SU-DHL-6 (cell line): Measurements from ENCODE around the gene FBXO5.

Experiments
- H2AFZ ChIP-seq: fragments of 200-600 bp; sonication (generic); 2 replicates; pipeline ENCODE4 v1.6.1; 2014; ENCODE audit warnings: low read depth, mild to moderate bottlenecking, moderate library complexity, mixed read lengths, antibody characterized with exemption, low read length; ENCODE audit not compliant: severe bottlenecking
- H3F3A ChIP-seq: fragments of 200-600 bp; shearing (Covaris generic); 2 replicates; pipeline ENCODE4 v1.6.0; 2016; ENCODE audit warnings: antibody characterized with exemption, mild to moderate bottlenecking; ENCODE audit not compliant: insufficient read depth
- H3K27ac ChIP-seq: fragments of 200-600 bp; sonication (generic); 2 replicates; pipeline ENCODE4 v1.5.1; 2016; ENCODE audit warnings: low read depth, mild to moderate bottlenecking, low read length, moderate library complexity, mixed read lengths
- H3K27me3 ChIP-seq: fragments of 200-600 bp; sonication (generic), shearing (Covaris generic); 2 replicates; pipeline ENCODE4 v1.6.0; 2014; ENCODE audit warnings: mild to moderate bottlenecking, low read length
- H3K36me3 ChIP-seq: fragments of 200-600 bp; sonication (generic); 2 replicates; pipeline ENCODE4 v1.6.1; 2014; ENCODE audit warnings: mild to moderate bottlenecking, low read length, mixed read lengths
- H3K4me2 ChIP-seq: fragments of 300-600, 200-600 bp; shearing (Covaris generic), sonication (generic); 2 replicates; pipeline ENCODE4 v1.6.0; 2014; ENCODE audit warnings: low read length, low read depth, mild to moderate bottlenecking; ENCODE audit not compliant: poor library complexity, severe bottlenecking
- H3K4me3 ChIP-seq: fragments of 200-600 bp; sonication (generic); 2 replicates; pipeline ENCODE4 v1.5.1; 2014; ENCODE audit warnings: antibody characterized with exemption, low read length, mild to moderate bottlenecking, mixed read lengths; ENCODE audit not compliant: insufficient read depth, poor library complexity, severe bottlenecking
- H3K79me2 ChIP-seq: fragments of 200-600 bp; sonication (generic); 2 replicates; pipeline ENCODE4 v1.6.1; 2014; ENCODE audit warnings: mild to moderate bottlenecking, low read length, moderate library complexity; ENCODE audit not compliant: insufficient read depth
- H3K9ac ChIP-seq: fragments of 200-600 bp; sonication (generic); 2 replicates; pipeline ENCODE4 v1.7.0; 2014; ENCODE audit warnings: mild to moderate bottlenecking, low read length
- H3K9me2 ChIP-seq: fragments of 200-600 bp; sonication (generic); replicated peaks from 2 replicates; pipeline ENCODE4 v1.6.1; 2014; ENCODE audit warnings: low read length; ENCODE audit not compliant: insufficient read depth
- H3K9me3 ChIP-seq: fragments of 200-600 bp; sonication (generic); 2 replicates; pipeline ENCODE4 v1.6.1; 2014; ENCODE audit warnings: low read length, mixed read lengths; ENCODE audit not compliant: insufficient read depth
- H4K20me1 ChIP-seq: fragments of 200-600 bp; sonication (generic); 2 replicates; pipeline ENCODE4 v1.6.1; 2014; ENCODE audit warnings: low read depth, mild to moderate bottlenecking, antibody characterized with exemption, low read length, moderate library complexity, mixed read lengths
- CTCF ChIP-seq: fragments of 200-600 bp; sonication (generic); IDR thresholded peaks from one replicate; pipeline ENCODE4 v1.5.1; 2017; ENCODE audit warnings: antibody characterized with exemption, mild to moderate bottlenecking, low read length, moderate library complexity; ENCODE audit not compliant: insufficient read depth, poor library complexity, severe bottlenecking
- EZH2phosphoT487 ChIP-seq: fragments of 200-600 bp; sonication (generic), shearing (Covaris generic); conservative IDR thresholded peaks from 2 replicates; pipeline ENCODE4 v1.6.1; 2018; ENCODE audit warnings: mild to moderate bottlenecking, antibody characterized with exemption, low read length, moderate library complexity, mixed read lengths

FBXO5 gene

GRCh38 chr6:152978058-152978457, 4.8 kb downstream of the FBXO5 start:
- TF ChIP-seq CTCF (no peak), EZH2phosphoT487 (no peak)
- Histone ChIP-seq H3K9ac (no peak overlapping the region), H3F3A (peaks cover 62% of the 10 kb centered on the region), H3K4me3 (no peak overlapping the region), H3K27me3 (no peaks in the 10 kb centered on the region), H4K20me1 (peaks cover 85% of the 10 kb centered on the region), H3K4me2 (peak overlapping the region; percentile 27), H2AFZ (no peak overlapping the region), H3K9me2 (no peaks in the 10 kb centered on the region), H3K9me3 (no peaks in the 10 kb centered on the region), H3K27ac (no peak overlapping the region), H3K36me3 (peaks cover 82% of the 10 kb centered on the region), H3K79me2 (peaks cover 97% of the 10 kb centered on the region)

DNA sequence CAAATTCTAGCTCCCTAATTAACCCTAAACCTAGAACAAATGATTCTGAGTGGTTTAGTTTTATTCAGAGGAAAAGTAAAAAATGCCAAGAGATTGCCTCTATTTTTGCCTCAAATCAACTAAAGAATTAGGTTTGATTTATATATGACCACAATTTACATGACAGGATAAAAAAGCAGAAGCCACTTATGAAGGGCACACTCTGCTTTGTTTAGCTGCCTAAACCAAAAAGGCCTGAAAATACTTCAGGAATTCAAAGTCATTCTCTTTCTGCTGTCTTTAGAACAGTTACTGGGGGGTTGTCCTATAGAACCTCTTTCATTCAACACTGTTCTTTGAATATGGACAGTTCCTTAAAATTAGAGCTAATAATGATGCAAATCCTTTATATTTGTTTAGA, 5.3 kb downstream of the FBXO5 start:
- Histone ChIP-seq H2AFZ (no peak overlapping the region), H3K4me3 (no peak overlapping the region), H3K9me3 (no peaks in the 10 kb centered on the region), H3K79me2 (peaks cover 99% of the 10 kb centered on the region), H3F3A (peaks cover 67% of the 10 kb centered on the region), H3K9ac (no peak overlapping the region), H3K4me2 (peak overlapping the region; percentile 27), H3K27me3 (no peaks in the 10 kb centered on the region), H3K27ac (no peak overlapping the region), H4K20me1 (peaks cover 90% of the 10 kb centered on the region), H3K9me2 (no peaks in the 10 kb centered on the region), H3K36me3 (peaks cover 87% of the 10 kb centered on the region)
- no peak for TF ChIP-seq CTCF
- no peak for TF ChIP-seq EZH2phosphoT487

- peaks cover 97% of the 10 kb centered on the region for H3K79me2 ChIP-seq
- no peak overlapping the region for H3K27ac ChIP-seq
- H3K27me3 ChIP-seq: no peaks in the 10 kb centered on the region
- peaks cover 75% of the 10 kb centered on the region for H3F3A ChIP-seq
- peaks cover 96% of the 10 kb centered on the region for H4K20me1 ChIP-seq
- no peak overlapping the region for H2AFZ ChIP-seq
- no peak for TF ChIP-seq CTCF
- TF ChIP-seq EZH2phosphoT487: no peak
- no peaks in the 10 kb centered on the region for H3K9me2 ChIP-seq
- no peaks in the 10 kb centered on the region for H3K9me3 ChIP-seq
- peaks cover 95% of the 10 kb centered on the region for H3K36me3 ChIP-seq
- H3K9ac ChIP-seq: no peak overlapping the region
- H3K4me2 ChIP-seq: peak overlapping the region; percentile 10
- no peak overlapping the region for H3K4me3 ChIP-seq
Observed at GRCh38 chr6:152976749-152977148, 6.1 kb downstream of the FBXO5 start.
